ENCODE results near the gene KLLN. TPM values are rescaled to one million over a fixed set of nuclear protein-coding genes. Genes with fewer than 3 reads are reported as not detected.

KLLN gene, protein sequence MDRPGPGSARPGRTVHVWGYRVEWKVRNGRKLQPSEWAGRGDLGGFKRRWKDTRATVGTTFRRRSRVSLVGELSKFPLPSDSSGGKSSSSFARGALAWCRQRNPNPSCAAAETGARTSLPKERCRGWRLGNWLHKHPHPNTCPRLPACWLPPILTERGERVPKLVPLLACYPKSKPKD
- 0.34 and 0.71 TPM in 2 replicates for total RNA-seq

DNA sequence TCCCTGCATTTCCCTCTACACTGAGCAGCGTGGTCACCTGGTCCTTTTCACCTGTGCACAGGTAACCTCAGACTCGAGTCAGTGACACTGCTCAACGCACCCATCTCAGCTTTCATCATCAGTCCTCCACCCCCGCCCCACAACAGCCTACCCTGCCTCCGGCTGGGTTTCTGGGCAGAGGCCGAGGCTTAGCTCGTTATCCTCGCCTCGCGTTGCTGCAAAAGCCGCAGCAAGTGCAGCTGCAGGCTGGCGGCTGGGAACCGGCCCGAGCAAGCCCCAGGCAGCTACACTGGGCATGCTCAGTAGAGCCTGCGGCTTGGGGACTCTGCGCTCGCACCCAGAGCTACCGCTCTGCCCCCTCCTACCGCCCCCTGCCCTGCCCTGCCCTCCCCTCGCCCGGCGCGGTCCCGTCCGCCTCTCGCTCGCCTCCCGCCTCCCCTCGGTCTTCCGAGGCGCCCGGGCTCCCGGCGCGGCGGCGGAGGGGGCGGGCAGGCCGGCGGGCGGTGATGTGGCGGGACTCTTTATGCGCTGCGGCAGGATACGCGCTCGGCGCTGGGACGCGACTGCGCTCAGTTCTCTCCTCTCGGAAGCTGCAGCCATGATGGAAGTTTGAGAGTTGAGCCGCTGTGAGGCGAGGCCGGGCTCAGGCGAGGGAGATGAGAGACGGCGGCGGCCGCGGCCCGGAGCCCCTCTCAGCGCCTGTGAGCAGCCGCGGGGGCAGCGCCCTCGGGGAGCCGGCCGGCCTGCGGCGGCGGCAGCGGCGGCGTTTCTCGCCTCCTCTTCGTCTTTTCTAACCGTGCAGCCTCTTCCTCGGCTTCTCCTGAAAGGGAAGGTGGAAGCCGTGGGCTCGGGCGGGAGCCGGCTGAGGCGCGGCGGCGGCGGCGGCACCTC lies at the start of gene KLLN, which contains the start of gene PTEN:
Gene KLLN, minus strand, starts transcription at position 481 of the 891 bp plus-strand sequence. CDS start 1,046 bp downstream, outside the sequence.
Gene PTEN, plus strand, starts transcription at position 573 of the 891 bp plus-strand sequence. CDS start 845 bp downstream, outside the sequence.

DNA sequence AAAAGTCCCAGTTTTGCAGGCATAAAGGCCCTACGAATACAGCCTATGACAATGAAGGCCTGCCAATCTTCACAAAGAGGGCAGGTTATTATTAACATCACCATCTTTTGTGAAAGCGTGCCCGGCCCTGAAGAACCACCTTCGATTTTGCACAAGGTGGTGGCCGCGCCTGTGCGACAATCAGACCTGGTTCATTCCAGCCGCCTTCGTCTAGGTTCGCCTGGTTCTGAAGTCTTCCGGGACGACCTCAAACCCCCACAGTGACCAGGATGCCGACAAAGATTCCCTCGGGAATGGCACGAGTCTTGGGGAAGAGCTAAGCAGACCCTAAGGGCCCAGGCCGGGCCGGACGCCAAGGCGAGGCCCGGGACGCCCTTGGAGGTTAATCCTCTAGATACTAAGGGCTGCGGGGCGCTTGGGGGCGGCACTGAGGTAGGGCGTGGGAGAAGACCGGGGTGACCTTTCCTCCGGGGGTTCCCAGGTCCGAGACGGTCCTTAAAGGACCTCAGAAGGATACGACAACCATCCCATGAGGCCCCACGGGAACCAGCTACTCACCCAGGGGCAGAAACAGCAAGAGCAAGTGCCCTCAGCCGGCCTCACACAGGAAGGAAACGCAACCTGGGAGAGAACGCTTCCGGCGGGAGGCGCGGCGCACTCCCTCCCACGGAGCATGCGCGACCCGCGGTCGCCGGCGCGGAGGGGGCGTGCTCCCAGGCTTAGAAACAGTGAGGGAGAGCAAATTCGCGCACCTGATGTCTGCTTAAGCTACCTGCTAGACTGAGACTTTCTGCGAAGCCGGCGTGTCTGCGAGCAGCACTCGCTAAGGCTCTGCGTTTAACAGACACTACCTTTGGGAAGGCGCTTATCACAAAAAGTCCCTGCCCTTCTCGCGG lies 45.5 kb downstream of the KLLN start, which contains the start of gene ATAD1:
Gene ATAD1, minus strand, starts transcription at position 618 of the 896 bp plus-strand sequence. CDS start 3,627 bp downstream, outside the sequence.

Other genes with a start within 250 kb of the KLLN start
- gene PAPSS2, start 203.7 kb downstream of the KLLN start, total RNA-seq, result 0.68 and 5.1 TPM in 2 replicates
- gene ATAD1, start 45.3 kb downstream of the KLLN start, total RNA-seq, result 69.4 and 82.0 TPM in 2 replicates
- gene PTEN, start 92 bp upstream of the KLLN start, total RNA-seq, result 117 and 180 TPM in 2 replicates